SKM-1 (cell line): ENCODE results near the gene UBE2S.
"Not testable (repeated sequence)": the region's sequence is repeated elsewhere in the genome, so short reads cannot be mapped to it uniquely, and the experiment has no call there.

ENCODE experiments used
- DNase-seq: peaks from one replicate; lab custom pipeline; 2025; ENCODE audit not compliant: unreplicated experiment; lab: John Stamatoyannopoulos, UW

The UBE2S gene

GRCh38 chr19:55407550-55407799 is at the start of gene UBE2S:
Gene UBE2S, minus strand, starts transcription at chr19:55407788. Its CDS starts 199 bp downstream, at chr19:55407589.
- DNase-seq: not testable (repeated sequence)

GRCh38 chr19:55456347-55456746 is 48.8 kb upstream of the UBE2S start:
- DNase-seq: no peak

GRCh38 chr19:55455576-55456235 is 48.1 kb upstream of the UBE2S start:
- DNase-seq: no peak

- DNase-seq: no peak
Observed at GRCh38 chr19:55454787-55455243, 47.2 kb upstream of the UBE2S start.

- no peak for DNase-seq
Observed at GRCh38 chr19:55453511-55454260, 46.1 kb upstream of the UBE2S start.

- no peak for DNase-seq
Observed at GRCh38 chr19:55452749-55453346, 45.3 kb upstream of the UBE2S start.

- no peak for DNase-seq
Observed at GRCh38 chr19:55451965-55452748, 44.6 kb upstream of the UBE2S start.

GRCh38 chr19:55451163-55451964 is 43.8 kb upstream of the UBE2S start:
- no peak for DNase-seq

- DNase-seq: no peak
Observed at GRCh38 chr19:55449469-55449868, 41.9 kb upstream of the UBE2S start.

GRCh38 chr19:55448175-55448490 is 40.5 kb upstream of the UBE2S start:
- not testable (repeated sequence) for DNase-seq

GRCh38 chr19:55447421-55448174 is 40.0 kb upstream of the UBE2S start:
- DNase-seq: no peak

GRCh38 chr19:55446060-55446459 is 38.5 kb upstream of the UBE2S start:
- no peak for DNase-seq

- DNase-seq: no peak
Observed at GRCh38 chr19:55444646-55445045, 37.1 kb upstream of the UBE2S start.

- no peak for DNase-seq
Observed at GRCh38 chr19:55443824-55444480, 36.4 kb upstream of the UBE2S start.

GRCh38 chr19:55443045-55443823 is 35.6 kb upstream of the UBE2S start, which contains the start of gene SHISA7:
Gene SHISA7, minus strand, starts transcription at chr19:55443300. Its CDS starts 437 bp downstream, at chr19:55442863.
- no peak for DNase-seq

- DNase-seq: no peak
Observed at GRCh38 chr19:55442372-55442961, 34.9 kb upstream of the UBE2S start.

GRCh38 chr19:55441692-55442321 is 34.2 kb upstream of the UBE2S start:
- no peak for DNase-seq

- DNase-seq: no peak
Observed at GRCh38 chr19:55441319-55441691, 33.7 kb upstream of the UBE2S start.
